Stimulated activated CD4-positive, alpha-beta T cell treated with anti-CD3 and anti-CD28 coated beads, Interleukin-2, amount 100 ng/mL, for 4 hours (primary cell): ENCODE results near the gene CRISP1.
"Not testable (repeated sequence)": the region's sequence is repeated elsewhere in the genome, so short reads cannot be mapped to it uniquely, and the experiment has no call there.

Experiments
- DNase-seq: peaks from one replicate; pipeline ENCODE4 v3.0.0-alpha.2; 2020; ENCODE audit warnings: low read depth

The CRISP1 gene

GRCh38 chr6:49866485-49866943 lies at the start of gene CRISP1:
Gene CRISP1 (minus strand): TSS chr6:49866535. CDS start chr6:49857400, 9,135 bp downstream.
- DNase-seq = no peak

DNA sequence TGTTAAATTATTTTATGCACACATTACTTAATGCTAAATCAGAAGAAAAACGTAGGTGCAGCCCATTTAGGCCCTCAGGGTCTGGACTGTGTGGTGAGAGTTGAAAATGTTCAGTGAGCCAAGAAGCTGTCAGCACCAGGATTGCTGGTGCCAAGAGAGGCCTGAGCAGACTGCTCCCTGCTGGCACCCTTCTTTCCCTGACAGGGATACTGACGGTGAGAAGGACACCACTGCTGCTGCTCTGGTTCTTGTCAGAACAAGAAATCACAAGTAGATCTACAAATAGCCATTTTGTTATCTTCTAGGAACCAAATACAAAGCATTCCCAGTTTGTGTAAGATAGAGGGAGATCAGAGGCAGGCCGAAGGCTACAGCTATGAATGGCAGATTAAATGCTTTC lies 48.7 kb upstream of the CRISP1 start:
- DNase-seq = no peak

GRCh38 chr6:49913636-49914375 lies 47.5 kb upstream of the CRISP1 start:
- DNase-seq = no peak

DNA sequence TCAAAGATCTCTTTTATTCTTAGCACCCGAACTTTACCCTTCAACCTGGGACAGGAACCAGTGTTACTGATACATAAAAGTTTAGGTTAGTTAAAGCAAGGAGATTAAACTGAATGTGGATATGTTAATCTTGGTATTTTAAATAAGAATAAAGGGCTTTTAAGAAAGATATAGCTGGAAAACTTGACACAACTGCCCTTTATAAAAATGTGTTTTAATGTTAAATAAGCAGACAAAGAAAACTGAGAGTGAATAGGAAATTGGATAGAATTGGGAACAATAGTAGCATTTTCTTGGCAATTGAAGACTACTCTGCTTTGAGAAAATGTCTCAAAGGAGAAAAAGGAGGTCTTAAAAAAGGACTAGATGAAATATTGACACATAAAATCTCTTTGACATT lies 45.9 kb upstream of the CRISP1 start:
- no peak for DNase-seq

DNA sequence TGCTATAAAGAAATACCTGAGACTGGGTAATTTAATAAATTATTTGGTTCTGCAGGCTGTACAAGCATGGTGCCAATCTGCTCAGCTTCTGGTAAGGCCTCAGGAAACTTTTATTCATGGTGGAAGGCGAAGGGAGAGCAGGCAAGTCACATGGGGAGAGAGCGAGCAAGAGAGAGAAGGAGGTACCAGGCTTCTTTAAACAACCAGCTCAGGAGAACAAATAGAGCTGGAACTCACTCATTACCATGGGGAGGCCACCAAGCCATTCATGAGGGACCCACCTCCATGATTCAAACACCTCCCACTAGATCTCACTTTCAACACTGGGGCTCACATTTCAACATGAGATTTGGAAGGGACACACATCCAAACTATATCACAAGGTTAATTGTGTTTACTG lies 44.9 kb upstream of the CRISP1 start:
- no peak for DNase-seq

- DNase-seq = no peak
These were observed 43.2 kb upstream of the CRISP1 start for GRCh38 chr6:49909563-49909962.

DNA sequence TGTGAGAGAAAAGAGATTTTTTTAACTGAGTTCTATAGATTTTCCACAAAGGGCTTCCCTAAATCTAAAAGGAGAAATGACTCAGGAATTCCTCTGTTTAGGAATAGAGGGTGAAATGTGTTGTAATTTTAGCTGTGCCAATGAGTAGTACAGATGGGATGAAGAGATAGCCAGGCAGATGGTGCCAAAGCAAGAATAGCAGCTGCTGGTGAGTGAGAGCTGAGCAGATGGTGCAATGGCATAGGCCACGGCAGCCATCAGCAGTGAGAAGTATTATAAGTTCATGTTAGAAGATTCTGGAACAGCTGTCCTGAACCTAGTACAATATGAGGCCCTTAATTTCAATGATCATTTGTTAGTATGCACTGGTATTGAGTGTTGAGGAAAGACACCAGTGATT lies 40.2 kb upstream of the CRISP1 start:
- no peak for DNase-seq

- no peak for DNase-seq
These were observed 39.0 kb upstream of the CRISP1 start for GRCh38 chr6:49905296-49905695.

DNA sequence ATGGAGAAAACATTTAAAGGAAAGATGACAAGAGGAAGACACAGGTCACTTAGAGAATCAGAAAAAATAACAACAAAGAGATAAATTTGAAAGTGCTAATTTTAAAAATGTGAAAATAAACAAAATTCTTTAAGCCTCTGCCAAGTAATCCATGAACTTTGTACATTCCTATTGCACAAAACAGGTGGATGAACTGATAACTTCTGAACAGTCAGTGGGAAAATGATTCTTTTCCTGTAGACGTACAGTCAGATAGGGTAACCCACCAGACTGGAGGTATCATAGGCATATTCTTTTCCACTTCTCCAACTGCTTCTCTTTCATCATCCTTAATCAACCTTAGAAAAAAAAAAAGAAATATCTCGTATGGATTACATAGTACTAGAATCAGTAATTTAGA lies 36.5 kb upstream of the CRISP1 start:
- no peak for DNase-seq

DNA sequence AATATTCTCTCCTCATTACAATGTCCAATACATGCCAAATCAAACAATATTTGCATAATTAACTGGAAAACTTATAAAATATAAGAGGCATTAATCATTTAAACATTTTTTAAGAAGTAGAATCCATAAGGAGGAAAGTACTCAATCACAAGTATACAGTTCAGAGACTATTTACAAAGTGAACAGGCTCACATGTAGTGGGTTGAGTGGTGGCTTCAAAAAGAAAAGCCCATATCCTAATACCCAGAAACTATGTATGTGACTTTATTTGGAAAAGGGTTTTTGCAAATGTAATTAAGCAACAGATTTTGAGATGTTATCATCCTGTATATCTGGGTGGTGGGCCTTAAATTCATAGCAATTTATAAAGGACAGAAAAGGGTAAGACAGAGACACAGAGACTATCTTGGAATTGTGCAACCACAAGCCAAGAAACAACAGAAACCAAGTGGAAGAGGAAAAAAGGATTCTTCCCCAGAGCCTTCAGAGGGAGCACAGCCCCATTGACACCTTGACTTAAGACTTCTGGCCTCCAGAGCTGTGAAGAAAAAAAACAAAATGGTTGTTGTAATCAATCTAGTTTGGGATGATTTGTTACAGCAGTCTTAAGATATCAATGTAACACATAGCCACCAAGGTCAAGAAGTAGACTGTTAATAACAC lies 32.7 kb upstream of the CRISP1 start:
- DNase-seq = no peak

GRCh38 chr6:49895553-49895952 lies 29.2 kb upstream of the CRISP1 start:
- not testable (repeated sequence) for DNase-seq

GRCh38 chr6:49892280-49892679 lies 25.9 kb upstream of the CRISP1 start:
- no peak for DNase-seq

DNA sequence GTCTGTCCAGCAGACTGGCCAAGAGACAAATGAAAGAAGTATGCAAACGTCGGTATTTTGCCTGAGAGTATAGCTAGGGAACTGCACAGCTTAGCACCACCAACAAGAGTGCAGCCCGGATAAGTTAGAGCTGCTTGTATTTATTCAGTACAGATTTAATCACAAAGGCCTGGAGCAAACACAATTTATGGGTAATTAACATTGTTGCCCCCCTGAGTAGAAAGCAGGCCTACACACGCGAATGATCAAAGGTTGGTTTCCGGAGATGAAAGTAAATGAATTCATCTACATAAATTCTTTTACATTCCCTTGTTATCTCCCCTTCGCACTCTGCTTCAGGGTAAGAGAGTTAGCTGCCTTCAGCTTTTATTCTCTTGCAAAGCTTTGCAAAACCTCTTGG lies 24.7 kb upstream of the CRISP1 start:
- no peak for DNase-seq

DNA sequence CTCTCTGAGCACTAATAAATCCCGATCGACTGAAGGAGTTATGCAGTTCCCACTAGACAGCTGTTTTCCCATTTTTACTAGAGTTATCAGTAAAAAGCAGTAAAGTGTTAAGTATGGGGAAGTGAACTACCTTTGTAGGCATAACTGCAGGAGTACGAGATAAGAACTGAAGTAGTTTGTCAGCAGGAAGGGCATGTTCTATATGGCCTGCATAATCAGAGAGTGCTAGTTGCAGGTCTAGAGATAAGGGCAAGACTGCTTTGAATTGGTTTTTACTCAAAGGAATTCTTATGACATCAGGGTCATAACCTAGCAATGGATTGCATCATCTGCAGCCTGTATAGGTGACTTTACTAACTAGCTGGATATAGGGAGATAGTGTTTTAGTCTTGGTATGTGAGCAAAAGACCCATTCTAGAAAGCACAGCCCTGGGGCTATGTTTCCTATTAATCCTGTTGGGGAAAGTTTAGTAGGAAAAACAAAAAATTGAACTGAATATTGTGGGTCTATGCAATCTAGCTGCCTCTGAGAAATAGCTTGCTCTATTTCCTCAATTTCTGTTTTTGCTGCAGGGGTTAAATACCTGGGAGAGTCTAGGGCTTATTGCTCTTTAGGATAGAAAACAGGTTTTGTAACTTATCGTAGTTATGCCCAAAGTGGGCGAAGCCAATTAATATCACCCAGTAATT lies 22.6 kb upstream of the CRISP1 start:
- no peak for DNase-seq

DNA sequence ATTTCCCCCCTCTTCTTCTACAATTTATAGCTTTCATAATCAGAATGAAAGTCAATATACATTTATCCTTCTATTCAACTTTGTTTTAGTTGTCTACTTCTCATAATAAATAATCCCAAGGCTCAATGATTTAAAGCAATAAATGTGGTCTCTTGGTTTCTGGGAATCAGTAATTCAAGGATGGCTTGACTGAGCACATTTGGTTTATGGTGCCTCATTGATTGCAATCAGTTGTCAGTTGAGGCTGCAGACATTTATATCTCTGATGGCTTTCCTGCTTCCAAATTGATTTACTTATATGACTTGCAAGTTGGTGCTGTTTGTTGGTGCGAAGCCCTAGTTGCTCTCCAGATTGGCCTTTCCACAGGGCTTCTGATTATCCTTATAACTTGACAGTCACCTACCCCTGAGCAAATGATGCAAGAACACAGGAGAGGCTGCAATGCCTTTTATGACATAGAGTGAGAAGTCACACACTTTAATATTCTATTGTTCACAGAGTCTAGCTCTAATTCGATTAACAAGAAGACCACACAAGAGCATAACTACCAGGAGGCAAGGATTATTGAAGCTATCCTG lies 2.7 kb upstream of the CRISP1 start:
- no peak for DNase-seq

DNA sequence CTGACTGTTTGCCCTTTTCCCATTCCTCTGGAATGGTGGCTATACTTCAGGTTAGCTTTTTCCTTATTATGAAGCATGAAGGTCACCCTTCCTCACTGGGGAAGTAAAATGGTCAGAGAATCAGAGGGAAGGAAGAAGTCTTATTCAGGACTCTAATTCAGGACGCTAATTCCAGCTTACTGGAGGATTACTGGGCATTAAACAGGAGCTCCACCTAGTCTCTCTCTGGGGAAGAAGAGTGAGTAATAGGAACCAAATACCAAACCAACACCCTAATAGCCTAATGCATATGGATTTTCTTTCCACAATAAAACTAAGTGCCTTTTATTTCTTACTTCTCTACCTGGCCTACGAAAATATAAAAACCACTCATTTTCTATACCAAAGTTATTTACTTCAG lies 10.1 kb downstream of the CRISP1 start:
- DNase-seq = no peak

DNA sequence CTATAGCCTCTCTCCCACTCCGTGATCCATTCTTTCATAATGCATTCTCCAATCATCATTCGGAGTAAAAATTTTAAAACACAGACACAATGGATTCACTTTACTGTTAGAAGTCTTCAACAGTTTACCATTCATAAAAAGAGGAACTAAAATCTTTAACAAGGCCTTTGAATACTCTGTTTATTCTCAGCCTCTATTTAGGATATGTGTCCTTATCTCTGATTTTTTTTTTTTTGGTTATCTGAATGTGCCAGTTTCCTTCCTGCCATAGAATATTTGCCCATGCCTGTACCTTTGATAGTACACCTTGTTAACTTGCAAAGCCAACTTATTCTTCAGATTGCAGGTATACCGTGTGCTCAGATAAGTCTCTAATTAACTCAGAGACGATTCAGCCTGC lies 11.1 kb downstream of the CRISP1 start:
- no peak for DNase-seq

DNA sequence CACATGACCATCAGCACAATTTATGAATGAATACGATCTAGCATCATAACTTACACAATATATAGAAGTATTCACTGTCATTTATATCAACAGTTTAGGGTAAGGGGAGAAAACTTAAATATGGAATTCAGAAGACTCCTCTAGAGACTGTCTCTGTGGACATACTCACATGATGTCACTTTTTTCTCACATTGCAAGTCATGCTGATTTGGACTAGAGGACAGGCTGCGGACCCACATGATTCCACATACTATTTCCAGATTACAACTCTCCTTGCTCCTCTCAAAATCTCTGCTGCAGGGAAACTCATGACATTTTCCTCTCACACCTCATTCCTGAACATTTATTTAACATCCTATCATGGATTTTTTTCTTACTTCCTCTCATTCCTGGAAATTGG lies 13.4 kb downstream of the CRISP1 start:
- DNase-seq = no peak

- no peak for DNase-seq
These were observed 17.0 kb downstream of the CRISP1 start for GRCh38 chr6:49849213-49849907.

- DNase-seq = no peak
These were observed 18.7 kb downstream of the CRISP1 start for GRCh38 chr6:49847673-49848072.

DNA sequence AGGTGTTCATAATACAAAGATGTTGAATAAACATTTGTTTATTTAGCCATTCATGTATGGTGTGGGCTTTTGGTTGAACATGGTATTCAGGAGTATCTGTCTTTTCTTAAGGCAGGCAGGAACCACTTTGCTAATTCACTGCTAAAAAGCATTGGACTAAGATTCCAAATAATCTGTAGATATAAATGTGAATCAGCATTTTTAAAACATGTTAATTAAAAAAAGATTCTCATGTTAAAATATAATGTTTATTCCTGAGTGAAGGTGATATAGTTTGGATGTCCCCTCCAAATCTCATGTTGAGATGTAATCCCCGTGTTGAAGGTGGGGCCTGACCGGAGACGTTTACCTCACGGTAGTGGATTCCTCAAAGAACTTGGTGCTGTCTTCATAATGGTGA lies 19.3 kb downstream of the CRISP1 start:
- DNase-seq = no peak

- no peak for DNase-seq
These were observed 24.9 kb downstream of the CRISP1 start for GRCh38 chr6:49841424-49841823.
